Ecto neural progenitor cell (in vitro differentiated cells): ENCODE data around the gene MCM6.
"Not testable (repeated sequence)": the region's sequence is repeated elsewhere in the genome, so short reads cannot be mapped to it uniquely, and the experiment has no call there.

ENCODE experiments used
- DNase-seq: peaks from one replicate; pipeline ENCODE4 v3.0.0-alpha.2; 2018; ENCODE audit warnings: low spot score

Gene MCM6

DNA sequence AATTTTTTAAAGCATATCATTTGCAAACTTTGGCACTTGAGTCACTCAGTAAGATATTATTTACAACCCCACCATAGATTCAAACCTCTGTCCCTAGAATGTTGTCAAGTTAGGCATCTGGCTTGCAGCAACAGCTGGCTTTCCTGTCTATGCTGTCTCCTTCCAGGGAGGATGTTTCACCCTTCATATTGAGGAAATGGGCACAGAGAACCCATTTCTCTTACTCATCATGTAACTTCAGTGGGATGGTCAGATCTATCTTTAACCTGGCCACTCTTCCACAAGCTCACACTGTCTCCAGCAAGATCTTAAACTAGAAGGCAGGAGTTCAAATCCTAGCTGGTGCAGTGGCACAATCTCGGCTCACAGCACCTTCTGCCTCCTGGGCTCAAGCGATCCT is 55.1 kb downstream of the MCM6 start:
- no peak for DNase-seq

DNA sequence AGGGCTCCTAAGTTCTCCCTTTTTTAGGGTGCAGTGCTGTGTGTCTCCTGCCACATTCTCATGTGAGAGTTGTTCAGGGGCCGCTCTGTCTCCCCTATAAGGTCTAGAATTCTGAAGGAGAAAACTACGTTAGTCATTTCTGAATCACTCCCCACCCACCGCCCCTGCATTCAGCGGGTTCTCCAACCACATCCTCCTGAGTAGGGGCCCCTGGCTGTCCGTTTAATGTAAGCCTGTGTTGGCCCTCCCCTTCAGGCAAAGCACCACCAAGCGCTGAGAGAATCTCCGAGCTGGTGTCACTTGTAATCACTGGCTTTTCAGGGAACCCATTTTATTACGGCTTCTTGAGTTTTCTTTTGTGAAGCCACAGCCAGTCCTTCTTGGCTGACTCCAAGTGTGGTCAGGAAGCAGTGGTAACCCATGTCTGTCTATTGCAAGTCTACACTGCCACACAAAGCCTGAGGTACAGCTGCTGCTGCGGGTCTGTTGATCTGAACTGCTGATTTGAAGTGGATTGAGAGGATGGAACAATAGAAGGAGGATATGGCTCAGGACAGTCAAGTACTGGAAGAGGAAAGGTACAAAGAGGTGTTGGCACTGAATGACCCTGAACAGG is 56.1 kb downstream of the MCM6 start:
- no peak for DNase-seq

DNA sequence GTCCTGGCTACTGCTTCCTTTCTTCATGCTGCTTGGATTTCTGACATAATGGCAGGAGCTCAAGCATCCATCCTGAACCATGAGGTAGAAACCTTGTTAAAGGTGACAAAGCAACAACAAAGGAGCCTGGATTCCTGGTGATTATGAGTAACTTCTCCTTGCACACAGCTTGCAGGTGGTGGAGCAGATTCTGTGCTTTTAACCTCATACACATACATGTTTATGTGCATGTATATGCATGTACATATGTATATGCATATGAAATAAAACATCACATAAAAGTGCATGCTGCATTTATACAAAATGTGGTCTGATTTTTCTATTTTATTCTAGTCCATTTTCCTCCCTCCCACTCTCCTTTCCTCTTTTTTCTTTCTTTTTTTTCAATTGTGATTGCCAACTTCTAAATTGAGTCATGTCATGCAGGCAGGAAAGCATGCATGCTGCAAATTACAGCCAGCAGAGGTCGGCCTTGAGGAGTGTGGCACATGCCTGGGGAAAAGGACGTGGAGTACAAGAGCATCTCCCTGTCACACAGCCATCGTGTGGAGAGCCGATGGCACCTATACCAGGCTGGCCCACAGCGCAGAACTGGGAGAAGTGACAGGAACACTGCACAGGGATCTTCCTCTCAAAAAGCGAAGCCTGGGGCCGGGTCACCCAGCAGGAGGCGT is 57.2 kb downstream of the MCM6 start:
- no peak for DNase-seq

DNA sequence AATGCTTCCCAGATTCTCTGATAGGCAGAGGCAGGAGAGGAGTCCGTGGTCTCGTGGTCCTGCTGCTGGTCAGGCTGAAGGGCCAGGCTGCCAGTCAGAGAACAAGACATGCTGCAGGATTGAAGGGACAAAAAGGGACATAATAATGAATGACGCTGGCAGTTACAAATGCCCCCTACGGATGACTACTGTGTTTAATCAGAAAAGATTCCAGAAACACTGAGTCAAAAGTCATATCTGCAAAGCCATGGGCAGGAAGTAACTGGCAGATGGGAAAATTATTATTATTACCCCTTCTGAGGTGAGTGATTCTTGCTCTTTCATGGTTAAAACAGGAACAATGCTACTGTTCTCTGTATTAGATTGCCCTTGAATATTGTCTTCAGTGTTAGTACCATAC is 58.3 kb downstream of the MCM6 start:
- no peak for DNase-seq

DNA sequence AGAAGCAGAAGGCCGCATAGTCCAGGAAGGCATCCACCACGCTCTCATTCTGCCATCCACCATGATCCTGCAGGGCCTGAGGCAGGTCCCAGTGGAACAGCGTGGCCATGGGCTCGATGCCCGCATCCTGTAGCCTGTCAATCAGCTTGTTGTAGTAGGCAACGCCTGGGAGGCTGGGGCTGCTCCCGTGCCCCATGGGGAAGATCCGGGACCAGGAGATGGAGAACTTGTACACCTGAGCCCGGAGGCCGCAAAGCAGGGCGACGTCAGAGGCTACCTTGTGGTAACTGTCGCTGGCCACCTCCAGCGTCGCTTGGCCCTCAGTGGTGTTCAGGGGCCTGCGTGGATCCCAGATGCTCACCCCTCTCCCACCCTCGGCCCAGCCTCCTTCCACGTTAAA is 58.8 kb downstream of the MCM6 start:
- no peak for DNase-seq

DNA sequence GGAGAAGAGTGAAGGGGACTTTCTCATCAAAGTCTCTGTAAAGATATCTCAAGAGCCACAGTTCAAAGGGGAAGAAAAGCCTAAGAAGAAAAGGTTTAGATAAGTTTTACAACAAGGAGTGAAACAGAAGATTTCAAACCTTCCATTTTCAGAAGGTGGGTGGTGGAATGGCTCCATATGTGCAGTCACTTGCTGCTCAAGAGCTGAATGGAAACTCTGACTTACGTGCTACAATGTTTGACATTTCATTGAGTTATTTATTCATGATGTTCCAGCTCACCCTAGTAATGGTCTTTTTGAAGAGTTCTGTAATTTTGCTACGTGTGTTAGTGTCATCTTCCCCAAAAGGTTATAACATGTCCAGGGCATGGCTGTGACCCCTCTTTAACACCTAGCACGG is 61.0 kb downstream of the MCM6 start:
- no peak for DNase-seq

DNA sequence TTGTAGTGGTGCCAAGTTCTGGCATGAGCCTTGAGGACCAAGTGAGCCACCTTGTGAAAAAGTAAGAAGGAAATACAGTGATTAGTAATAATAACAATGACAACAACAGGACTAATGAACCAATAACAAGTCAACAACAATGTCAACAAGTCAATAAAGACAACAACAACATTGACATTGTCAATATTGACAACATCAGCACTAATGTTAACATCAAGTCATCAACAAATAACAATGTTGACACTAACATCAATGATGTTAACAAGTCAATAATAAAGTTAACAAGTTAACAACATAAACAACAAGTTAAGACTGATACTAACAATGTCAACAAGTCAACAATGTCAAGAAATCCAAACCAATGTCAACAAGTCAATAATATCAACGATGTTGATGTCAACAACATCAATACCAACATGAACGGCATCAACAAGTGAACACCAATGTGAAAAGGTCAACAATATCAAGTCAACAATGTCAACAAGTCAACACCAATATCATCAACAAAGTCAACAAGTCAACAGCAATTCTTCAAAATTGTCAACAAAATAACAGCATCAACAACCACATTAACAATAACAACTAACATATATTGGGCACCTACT is 63.2 kb downstream of the MCM6 start:
- DNase-seq, result no peak

DNA sequence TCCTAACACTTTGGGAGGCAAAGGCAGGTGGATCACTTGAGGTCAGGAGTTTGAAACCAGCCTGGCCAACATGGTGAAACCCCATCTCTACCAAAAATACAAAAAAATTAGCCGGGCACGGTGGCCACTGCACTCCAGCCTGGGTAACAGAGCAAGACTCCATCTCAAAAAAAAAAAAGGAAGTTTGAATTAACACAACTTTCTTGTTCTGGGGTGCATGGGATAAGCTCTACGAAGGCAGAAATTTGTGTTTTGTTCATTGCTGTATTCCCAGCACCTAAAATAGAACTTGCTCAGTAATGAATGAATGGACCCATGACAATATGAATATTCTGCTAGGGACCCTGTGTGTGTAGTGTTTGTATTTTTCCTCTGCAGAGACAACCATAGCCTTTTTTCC is 68.4 kb downstream of the MCM6 start:
- not testable (repeated sequence) for DNase-seq

DNA sequence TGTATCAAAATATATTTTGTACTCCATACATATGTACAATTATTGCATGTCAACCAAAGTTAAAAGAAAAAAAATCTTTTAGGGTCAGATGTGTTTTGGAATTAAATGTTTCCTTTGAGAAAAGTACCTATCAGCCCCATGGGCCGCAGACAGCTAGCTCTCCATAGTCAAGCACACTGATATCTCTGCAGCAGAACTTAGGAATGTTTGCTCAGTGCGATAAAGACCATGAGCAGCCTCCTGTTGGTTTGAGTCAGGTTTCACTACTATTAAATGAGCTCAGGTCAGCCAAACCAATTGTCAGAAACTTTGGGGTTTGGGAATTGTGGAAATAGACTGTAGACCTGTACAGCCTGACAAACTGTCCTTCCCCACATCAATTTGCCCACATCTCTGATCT is 73.0 kb downstream of the MCM6 start:
- no peak for DNase-seq

DNA sequence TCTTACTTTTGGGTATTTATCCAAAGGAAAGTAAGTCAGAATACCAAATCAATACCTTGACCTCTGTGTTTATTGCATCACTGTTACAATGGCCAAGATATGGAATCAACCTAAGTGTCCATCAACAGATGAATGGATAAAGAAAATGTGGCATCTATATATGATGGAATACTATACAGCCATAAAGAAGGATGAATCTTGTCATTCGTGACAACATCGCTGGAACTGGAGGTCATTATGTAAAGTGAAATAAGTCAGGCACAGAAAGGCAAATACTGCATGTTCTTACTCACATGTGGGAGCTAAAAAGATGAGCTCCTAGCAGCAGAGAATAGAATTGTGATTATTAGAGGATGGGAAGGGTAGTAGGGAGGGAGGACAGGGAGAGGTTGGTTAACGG is 73.9 kb downstream of the MCM6 start:
- no peak for DNase-seq

DNA sequence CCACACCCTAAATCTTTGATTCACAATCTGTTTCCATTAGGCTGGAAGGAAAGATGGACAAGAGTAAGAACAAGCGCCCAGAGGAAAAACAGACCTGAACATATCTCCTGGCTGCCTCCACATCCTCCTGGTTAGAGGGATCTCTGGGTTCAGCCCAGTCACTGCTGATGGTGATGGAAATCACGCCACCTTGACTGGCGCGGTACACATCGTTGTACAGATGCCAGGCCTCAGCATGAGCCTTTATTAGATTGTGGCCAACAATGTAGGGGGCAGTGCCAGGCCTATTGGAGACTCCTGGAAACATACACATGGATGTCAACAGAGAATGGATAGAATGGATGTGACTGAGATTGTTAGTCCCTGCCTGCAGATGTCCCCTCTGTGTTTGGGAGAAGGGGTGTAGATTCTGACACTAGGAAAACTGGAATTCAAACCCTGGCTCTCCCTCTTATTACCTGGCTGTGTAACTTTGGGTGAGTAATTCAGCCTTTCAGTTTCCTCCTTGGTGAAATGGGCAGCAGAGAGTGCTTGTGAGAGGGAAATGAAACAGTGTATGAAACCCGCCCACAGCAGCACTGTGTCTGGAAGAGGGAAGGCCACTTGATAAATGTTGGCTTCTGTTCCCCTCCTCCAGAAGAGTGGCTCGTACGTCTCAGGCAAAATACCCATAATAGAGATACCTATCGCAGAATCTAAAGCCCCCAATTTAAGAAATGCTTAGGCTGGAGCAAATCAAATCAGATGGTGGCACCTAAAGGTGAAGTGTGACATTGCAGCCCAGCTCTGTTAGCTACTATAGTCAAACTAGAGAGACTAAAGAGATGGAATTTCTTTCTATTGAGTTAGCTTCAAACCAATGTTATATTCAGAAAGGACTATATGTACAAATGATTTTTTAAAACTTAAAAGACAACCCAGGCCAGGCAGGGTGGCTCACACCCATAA is 75.5 kb downstream of the MCM6 start:
- no peak for DNase-seq

DNA sequence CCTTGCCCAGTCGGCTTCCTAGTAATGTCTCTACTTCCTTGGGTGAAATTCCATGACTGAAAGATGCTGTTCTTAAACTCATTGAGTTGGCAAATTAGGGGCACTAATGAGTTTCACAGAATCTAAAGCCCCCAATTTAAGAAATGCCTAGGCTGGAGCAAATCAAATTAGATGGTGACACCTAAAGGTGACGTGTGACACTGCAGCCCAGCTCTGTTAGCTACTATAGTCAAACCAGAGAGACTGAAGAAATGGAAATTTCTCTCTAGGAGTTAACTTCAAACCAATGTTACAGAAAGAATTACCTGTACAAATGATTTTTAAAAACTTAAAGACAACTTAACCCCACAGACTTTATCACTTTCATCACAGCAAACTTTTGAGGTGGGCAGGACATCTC is 76.5 kb downstream of the MCM6 start:
- no peak for DNase-seq

DNA sequence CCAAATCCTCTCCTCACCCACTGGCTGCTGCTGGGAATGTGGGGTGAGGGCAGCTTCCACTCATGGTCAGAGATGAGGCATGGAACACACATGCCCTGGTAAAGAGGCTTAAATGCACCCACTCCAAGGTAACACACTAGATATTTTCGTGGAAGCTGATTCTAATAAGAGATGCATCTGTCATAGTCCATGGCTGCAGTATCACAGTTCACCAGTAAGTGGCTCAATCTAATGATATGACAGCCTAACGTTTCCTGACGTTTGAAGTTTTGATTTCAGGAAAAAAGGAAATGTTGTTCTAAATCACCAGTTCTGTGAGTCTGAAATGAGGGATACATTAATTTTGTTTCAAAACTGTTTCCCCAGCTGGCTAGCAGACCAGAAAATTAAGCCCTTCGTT is 77.5 kb downstream of the MCM6 start:
- no peak for DNase-seq

DNA sequence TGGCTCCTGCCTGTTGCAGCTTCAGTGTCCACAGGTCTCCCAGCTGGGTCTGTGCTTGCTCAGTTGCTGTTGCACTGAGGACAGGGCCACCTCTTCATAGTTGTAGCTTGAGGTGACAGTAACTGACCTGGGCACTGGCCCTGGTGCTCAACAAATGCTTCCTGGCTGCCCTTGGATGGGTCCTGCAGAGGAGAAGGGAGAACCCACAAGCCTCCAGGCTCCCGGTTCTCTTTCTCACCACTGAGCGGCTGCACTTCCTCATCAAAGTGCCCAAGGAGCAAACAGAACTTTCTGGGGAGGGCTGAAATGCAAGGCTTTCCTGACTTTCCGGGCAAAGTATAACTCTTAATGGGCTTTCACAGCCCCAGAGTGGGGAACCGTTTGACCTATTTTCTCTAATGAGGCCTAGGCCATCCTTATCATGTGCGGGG is 78.0 kb downstream of the MCM6 start:
- no peak for DNase-seq

DNA sequence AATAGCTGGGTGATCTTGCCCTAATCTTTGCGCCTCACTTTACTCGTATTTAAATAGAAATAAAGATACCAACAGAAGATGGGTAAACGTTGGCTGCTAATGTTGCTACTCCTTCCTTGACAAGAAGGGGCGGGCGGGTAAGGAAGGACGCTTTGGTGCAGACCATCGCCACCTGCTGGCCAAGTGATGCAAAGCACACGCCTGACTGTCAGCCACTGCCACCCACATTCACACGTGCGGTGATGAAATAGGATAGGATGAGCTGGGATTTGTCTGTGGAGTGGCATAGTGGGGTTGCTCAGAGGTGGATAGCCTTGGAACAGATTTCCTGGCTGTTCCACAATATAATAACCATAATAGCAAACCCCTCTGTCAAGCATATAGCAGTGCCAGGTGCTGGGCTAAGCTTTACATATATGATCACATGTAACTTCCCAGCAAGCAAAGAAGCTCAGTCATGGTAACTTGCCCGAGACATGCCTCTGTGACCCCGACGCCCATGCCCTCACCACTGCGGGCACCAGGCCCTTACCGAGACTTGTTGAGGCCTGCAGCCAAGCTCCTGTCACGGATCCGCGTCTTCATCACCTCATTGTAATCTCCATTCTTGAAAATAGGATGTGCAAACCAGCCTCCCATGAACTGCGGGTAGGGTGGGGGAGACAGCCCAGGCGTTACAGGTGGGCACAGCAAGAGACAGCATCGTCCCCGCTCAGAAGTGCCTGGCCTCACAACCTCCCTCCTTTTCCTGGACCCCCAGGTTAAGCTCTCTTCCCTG is 78.6 kb downstream of the MCM6 start:
- DNase-seq, result peak; percentile 85

DNA sequence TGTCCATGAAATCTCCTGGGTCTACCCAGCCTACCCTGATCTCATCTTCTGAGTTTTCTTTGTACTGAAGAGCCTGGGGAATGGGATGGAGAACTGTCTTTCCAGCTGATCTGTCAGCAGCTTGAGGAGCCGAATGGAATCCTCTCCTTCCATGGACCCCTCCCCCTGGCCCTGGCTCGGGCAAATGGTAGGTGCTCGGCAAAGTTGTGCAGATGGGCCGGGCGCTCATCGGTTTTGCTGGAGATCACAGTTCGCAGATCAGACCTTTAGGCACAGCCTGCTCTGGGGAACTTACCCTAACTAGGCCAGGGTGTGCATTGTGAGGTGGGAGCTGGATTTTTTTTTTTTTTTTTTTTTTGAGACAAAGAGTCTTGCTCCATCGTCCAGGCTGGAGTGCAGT is 79.6 kb downstream of the MCM6 start:
- no peak for DNase-seq

DNA sequence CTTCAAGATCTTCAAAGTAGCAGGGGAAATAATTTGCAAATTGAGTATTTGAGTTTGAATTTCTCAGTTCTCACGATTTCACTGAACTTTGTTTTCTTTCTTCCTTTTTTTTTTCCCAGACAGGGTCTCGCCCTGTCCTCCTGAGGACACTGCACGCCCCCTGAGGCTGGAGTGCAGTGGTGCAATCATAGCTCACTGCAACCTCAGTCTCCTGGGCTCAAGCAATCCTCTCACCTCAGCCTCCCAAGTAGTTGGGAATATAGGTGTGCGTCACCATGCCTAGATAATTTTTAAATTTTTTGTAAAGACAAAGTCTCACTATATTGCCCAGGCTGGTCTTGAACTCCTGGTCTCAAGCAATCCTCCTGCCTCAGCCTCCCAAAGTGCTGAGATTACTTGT is 80.6 kb downstream of the MCM6 start:
- not testable (repeated sequence) for DNase-seq

DNA sequence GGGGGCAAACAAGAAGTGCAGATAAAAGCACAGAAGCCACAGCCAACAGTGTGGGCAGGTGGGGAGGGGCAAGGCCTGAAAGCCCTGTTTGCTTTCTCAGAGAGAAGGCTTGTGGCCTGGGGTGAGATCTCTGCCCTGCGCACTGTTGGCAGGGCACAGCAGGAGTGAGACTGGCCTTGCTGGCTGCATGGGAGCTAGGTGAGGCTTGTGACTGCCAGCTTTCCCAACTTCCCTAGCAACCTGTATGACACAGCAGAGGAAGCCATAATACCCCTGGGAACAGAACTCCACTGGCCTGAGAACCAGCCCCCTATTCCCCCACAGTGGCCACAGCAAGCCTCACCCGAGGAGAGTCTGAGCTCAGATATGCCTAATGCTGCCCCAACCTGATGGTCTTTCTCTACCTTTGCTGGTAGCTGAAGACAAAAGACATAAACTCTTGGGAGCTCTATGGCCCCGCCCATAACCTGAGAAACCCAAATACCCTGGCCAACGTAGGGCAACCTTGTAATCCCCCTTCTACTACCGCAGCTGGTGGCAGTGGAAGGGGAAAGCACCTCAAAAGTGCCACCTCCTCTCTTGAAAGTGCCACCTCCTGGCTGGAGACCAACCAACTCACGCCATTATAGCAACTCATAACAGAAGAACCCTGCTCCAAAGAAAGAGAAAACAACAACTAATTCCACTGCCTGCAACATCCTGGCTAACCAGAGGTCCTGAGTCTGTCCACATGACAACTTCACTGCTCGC is 83.7 kb downstream of the MCM6 start:
- DNase-seq, result no peak

DNA sequence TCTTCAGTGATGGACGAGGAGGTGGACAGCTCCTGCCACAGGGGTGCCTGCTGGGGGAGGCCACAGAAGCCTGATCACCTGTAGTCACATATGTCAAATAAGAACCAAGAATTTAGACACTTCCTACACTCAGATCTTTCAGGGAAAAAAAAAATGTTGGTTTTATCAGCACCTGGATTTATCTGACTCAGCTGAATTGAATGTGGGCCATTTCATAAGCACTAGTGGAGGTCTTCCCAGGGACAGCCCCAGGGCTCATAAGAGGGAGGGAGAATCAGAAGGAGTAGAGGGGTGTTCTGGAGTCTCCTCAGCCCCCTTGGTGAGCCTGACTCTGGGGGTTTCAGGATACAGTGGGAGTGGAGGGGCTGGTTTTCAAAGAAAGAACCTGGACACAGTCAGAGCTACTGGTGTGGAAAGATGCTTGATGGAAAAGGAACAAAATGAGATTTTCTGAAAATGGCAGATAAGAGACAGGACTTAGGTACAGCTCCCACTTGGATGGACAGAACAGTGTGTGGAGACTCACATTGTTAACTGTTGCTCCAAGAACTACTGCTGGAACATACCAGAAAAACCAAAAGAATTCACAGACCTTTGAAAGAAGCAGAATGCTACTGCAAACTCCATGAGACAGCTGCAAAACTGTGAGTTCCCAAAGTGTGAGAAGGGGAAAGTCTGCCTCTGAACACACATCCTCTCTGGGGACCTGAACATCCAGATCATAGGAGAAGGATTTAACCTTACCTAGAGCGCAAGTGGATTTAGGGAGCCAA is 84.6 kb downstream of the MCM6 start:
- no peak for DNase-seq

DNA sequence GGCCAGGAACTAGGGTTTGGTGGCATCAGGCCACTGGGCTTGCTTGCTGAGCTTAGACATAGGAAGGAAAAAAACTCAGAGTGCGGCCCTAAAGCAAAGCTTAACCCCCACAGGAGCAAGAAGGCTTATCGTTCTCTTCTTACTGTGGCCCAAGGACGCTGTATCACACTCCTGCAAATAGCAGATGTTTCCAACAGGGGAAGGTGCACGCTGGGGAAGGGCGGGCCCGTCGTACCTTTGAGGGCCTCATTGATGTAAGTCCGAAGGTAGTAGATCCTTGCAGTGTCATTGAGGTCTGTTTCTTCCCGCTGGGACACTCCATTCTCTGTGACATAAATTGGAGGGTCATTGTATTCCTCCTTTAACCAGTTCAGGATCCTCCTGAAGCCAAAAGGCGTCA is 85.8 kb downstream of the MCM6 start:
- no peak for DNase-seq
